GM18951 (cell line): ENCODE measurements around the gene GPC4.

Source experiments
- POLR2A ChIP-seq: IDR thresholded peaks from 4 replicates; pipeline ENCODE4 v1.6.1; 2011; ENCODE audit warnings: mild to moderate bottlenecking; ENCODE audit not compliant: insufficient read length, insufficient read depth; ENCODE audit errors: extremely low read depth
- in situ Hi-C: fragments of 300-500 bp; cut with MboI; formaldehyde crosslinking; loops from one replicate; pipeline ENCODE4 v1.12.0; 2022; ENCODE audit warnings: low sequenced_read_pairs, mixed read lengths, inconsistent platforms; ENCODE audit not compliant: unreplicated experiment

Gene GPC4

DNA sequence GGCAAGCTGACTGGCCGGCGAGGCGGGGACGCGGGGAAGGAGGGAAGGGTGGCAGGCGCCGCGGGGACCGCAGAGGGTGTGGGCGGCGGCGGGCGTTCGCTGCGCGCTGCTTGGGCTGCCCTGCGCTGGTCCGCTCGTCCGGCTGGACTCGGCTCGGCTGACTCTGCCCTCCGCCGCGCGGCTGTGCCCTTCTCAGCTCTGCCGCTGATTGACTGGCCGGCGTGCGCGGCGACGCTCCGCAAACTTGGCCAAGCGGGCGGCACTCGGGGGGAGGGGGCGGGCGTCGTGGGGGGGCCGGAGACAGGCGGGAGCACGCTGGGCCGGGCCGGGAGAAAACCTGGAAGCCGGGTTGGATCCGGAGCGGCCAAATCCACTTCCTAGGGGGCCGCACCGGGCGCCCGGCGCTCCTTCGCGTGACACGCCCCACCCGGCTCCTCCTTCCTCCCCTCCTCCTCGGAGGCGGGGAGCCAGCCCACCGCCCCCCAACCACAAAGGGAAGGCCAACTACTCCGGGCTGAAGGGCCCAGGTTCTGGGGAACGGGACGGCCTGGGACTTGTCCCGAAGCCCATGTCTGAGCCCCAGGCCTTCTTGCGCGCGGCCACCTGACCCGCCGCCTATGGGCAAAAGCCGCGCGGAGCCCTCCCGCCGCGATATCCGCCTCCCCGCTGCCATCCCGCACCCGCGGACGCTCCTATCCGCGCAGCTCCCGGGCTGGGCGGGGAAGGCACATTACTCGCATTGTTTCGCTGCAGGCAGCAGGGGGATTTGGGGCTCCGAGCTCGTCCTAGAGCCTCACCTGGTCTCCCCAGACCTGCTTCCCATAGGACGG is at the start of gene GPC4:
GPC4 (minus strand) TSS at position 214 of the 830 bp plus-strand sequence. CDS start 524 bp downstream, outside the sequence.
- in situ Hi-C loops, result no loop called here
- TF ChIP-seq POLR2A, result peak; percentile 32

DNA sequence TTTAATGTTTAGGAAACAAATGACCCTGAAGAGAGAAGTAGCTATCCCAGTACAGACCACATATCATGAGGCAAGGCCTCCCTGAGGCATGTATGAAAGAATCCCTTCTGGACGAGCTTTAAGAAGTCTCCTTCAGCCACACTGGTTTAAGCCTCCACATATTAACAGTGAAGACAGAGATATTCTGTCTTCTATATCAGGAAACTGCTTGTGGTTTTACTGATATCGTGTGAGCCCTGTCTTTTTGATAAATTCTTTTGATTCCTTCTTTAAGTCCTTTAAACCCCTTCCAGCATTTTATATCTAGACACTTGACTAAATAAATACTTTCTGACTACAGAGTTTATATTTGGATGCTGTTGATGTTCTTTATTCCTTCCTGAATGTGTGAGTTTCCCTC is 45.9 kb upstream of the GPC4 start:
- in situ Hi-C loops, result no loop called here

DNA sequence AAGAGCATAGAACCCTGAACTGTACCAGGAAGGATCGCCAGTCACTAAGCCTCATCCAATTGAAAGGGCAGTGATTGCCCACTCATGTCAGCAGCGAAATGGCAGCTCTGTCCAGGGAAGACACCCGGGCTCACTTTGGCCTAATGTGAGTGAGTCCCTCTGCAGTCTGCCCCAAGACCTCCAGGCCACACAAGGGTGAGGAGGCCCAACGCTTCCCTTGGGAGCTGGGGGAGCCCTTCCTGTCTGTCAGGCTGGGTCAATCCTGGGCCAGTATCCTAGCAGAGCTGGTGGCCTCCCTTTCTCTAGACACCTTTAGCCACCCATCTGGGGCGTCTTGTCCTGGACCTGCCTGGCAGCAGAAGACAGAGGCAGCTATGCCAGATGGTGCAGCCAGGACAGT is 39.6 kb upstream of the GPC4 start:
- TF ChIP-seq POLR2A, result no peak
- in situ Hi-C loops, result no loop called here

More for the DNA sequence above, 45.9 kb upstream of the GPC4 start:
- no peak for TF ChIP-seq POLR2A

DNA sequence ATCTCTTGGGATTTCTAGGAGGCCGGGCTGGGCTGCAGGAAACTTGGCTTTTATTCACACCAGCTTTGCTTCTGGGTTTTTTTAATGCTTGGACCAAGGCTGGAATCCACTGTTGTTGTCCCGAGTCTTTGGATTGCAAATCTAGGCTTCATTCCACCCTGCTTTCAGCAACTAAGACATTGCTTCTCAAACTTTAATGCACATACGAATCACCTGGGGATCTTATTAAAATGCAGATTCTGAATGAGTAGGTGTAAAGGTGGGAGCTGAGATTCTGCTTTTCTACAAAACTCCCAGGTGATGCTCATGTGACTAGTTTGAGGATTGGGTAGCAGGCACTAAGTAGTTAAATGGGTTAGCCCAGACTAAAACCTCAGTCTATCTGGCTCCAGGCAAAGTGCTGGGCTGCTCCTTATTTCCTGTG is 39.2 kb upstream of the GPC4 start:
- TF ChIP-seq POLR2A, result no peak
- in situ Hi-C loops, result no loop called here

DNA sequence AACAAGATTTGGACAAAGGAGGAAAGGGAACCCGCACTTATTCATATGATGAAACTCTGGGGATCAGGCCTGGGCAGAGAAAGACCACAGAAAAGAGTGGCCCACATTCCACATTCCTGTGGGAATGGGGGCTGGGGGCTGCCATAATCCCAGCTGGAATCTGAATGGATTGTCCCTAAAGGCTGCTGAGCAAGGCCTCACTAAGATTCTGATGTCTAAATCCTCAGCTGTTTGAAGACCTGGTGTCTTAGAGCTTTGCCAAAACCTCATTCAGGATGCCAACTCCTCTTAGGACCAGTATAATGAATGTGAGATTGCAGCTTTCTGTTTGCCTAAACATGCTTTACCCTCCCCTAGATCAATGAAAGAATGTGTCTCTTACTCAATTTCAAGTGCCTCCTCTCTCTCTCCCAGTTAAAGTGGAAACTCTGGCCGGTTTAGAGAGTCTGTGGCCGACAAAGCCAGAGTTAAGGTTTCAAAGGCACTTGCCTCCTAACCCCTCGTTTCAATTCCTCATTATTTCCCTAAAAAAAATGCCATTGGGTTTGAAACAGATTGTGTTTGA is 33.3 kb upstream of the GPC4 start:
- in situ Hi-C loops, result no loop called here
- no peak for TF ChIP-seq POLR2A

DNA sequence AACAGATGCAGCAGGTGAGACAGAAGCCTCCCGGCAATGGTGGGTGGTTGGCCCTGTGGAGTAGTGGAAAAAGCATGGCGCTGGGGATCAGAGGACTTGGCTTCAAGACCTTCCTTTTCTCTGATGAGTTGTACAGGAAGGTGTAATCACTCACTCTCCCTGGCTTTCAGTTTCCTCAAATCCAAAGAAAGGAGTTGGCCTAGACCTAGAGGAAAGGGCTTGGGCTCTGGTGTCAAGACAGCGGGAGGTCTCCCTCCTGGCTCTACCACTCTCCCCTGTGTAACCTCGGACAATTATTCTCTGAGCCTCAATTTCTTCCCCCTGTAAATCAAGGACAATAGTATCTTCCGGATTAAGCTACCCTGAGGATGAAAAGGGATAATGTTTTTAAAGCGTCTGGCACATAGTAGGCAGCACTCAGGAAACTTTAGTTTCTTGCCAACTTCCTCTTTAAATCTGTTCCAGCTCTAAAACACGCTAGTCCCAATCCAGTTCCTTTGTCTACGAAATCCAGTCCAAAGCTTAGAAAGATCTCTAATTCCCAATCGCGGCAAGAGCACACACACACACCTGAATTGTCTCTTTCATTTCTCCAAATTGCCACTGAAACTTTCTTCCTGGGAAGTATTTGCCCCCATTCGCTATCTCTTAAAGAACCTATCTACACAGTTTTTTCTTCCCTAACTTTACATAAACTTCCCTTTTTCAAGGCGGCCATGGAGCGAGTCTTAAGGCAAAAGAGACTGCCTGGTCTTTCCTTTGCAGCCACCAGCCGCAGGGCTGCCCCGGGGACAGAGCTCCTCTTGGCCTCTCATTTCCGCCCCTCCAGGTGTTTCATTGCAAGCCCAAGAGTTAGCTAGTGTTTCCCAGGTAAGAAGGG is 29.9 kb upstream of the GPC4 start:
- TF ChIP-seq POLR2A, result no peak
- in situ Hi-C loops, result no loop called here

DNA sequence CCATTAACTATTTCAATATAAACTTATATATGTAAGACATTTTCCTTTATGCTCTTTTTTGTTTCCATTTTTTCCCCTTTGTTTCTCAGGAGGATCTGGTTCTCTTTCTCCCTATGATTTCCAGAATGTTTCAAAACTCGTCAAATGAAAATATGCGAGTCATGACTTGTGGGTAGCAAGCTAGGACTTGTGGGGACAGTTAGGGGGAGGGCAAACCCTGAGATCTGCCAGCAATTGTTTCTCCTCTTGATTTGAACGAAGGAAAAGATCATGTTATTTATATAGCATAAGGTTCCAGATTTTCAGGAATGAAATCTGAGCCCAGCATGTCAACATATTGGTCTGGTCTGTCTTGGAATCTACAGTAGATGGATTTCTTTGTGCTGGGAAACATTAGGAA is 28.9 kb upstream of the GPC4 start:
- in situ Hi-C loops, result no loop called here
- TF ChIP-seq POLR2A, result no peak

DNA sequence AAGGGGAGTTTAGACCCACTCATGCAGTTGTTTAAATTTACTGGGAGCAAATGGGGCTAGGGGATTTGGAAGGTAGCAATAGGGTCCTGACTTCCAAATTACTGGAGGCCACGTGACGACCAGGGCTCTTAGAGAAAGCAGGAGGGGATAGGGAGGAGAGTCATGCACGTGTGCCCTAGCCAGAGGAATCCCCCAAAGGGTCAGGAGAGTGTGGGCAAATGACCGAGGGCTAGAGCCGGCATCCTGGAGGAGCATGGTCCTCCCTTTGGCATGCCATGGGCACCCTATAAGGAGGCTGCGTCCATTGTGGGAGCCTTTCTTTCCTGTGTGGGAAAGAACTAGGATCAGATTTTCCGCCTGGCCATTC is 25.5 kb upstream of the GPC4 start:
- TF ChIP-seq POLR2A, result no peak
- in situ Hi-C loops, result no loop called here

DNA sequence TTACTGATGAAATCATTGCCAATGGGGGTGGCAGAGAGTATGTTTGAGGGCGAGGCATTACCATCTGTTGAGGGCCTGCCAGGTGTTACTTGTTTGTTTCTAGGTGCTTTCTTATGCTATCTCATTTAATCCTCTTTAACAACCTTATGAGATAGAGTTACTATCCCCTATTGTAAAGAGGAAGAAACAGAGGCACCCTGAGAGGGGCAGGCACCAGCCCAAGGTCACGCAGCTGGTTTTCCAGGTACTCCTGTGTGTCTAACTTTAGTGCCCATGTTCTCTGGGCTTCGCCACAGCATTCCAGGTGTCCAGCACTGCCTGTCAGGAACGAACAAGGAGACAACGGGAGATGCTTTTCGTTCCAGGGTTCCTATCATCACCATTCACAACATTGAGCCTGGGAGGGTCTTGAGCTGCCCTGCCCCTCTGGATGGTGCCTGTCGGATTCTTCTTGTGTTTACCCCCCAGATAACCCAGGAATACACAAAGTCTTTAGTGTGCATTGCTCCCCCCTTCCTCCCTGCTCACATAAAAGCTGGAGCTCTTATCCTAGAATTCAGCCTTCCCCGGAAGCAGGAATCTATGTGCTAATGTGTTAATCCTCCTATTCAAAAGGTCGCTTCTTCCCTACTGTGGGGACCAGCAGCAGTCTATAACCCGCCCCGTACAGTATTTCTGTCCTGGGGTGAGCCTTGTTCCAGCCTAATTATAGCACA is 24.9 kb upstream of the GPC4 start:
- in situ Hi-C loops, result no loop called here
- no peak for TF ChIP-seq POLR2A

DNA sequence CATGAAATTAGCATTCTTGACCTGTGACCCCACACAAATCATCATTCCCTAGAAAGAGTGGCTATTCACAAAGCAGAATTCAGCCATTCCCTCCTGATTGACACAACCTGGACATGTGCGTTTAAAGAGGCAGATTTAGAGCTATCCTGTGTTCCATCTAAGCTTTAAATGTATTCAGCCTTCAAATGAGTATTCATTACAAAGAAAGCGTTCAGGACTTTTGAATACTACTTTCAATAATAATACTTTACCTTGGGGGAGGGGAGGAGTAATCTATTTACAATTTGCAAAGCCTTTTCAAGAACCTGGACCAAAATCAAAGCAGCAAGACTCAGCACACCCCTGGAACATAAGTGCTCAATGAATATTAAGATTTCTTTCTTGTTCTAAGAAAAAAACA is 22.5 kb upstream of the GPC4 start:
- no peak for TF ChIP-seq POLR2A

DNA sequence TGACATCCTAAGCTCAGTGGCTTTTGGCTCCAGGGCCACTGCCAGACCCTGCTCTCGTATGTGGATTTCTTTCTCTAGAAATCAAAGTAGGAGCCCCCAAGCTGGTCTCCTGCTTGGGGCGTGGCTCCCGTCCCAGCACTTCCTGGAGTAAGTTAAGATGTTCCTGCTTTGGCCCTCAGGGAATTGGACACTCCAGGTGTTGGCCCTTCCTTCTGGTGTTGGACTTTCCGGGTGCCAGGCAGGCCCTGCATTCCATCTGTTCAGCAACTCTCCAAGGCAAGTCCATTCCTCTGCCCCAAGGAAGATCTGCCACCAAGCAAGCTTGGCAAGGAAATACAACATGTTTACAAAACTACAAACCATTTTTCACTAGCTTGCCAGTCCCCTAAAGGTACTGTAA is 22.1 kb upstream of the GPC4 start:
- in situ Hi-C loops, result no loop called here
- no peak for TF ChIP-seq POLR2A

More for the DNA sequence above, 22.5 kb upstream of the GPC4 start:
- in situ Hi-C loops, result no loop called here

DNA sequence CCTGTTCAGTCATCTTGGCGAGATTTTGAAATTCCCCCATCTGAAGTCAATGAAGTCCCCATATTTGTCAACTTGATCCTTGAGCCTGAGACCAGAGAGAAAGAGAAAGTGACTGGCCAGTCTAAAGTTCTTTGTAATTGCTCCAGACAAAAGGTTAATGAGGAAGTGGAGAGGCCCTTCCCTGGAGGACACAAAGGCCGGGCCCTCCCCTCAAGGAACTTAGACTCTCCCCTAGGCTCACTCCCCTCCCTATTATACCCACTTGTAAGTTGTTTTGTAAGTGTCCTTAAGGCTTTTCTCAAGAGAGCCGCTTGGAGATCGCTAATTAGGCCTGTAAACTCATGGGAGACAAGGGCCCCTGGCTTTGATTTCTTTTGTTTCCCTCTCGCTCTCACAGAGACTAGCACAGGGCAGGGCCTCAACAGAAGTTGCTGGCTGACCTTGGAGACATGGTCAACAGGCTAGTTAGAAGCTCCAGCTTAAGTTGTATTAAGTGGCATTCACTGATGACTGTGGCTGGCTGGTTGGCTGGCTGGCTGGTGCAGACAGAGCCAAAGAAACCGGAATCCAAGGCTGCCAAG is 20.3 kb upstream of the GPC4 start:
- no peak for TF ChIP-seq POLR2A
- in situ Hi-C loops, result no loop called here
